Skeletal muscle cell (primary cell): ENCODE measurements around the gene TSFM.
A peak's percentile ranks its signal among the peaks of the same experiment; 100 is the strongest.

Experiments
- DNase-seq: peaks from one replicate; pipeline ENCODE4 v3.0.0-alpha.2; 2010; ENCODE audit warnings: low read depth
- H3K4me3 ChIP-seq: 2 replicates; pipeline ENCODE4 v1.5.1; 2011; ENCODE audit warnings: low read depth, mild to moderate bottlenecking, control low read depth, low read length, moderate library complexity

Gene TSFM

DNA sequence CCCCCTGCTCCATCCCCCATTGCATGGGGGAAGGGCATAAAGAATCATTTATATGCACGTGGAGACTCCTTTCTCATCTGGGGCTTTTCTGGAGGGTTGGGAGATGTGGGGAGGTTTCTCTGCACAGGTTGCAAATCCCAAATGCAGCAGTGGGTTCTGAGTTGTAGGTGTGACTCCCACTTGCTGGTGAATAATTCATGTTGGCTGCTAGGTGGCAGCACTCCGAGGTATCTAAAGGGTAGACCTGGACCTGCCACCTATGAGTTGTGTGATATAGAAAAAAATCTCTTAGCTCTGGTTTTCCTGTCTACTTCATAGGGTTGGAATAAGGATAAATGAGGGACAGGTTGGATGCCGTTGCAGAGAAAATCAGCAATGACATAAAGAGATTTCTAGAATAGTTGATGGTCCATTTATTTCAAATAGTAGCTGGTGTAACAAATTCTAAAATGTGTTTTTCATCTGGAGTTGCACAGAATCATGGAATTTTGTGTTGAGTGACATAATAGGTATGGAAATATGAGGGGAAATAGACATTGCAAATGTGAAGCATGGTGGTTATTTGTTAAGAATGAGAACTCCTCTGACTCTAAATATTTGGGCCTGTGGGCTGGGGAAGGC, 23.1 kb upstream of the TSFM start:
- no peak overlapping the region for H3K4me3 ChIP-seq
- no peak for DNase-seq

DNA sequence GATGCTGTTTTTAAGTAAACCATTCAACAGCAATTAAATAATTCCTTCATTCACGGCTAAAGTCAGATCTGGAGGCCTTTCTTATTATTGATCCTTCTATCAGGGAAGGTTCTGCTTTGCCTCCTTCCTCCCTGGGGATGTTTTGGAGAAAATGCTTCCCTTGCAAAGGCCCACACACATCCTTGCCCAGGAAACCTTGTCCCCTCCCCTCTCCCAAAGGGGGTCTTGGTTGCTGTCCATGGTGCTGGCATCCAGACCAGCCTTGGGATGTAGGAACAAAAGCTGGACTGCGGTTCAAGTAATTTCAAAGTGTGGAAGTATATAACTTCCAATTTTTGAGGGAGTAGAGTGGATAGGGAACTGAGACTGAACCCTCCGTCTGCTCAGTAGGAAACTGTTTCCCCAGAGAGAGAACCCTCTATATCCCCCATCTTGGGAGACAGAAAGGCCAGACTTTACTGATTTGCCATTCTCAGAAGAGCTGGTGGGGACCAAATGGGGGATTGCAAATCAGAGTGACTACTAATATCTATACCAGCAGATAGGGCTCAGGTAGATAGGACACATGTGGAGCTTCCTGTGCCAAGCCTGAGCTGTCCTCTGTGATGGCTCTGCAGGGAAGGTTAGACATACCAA, 22.1 kb upstream of the TSFM start:
- no peak overlapping the region for H3K4me3 ChIP-seq
- DNase-seq: no peak

DNA sequence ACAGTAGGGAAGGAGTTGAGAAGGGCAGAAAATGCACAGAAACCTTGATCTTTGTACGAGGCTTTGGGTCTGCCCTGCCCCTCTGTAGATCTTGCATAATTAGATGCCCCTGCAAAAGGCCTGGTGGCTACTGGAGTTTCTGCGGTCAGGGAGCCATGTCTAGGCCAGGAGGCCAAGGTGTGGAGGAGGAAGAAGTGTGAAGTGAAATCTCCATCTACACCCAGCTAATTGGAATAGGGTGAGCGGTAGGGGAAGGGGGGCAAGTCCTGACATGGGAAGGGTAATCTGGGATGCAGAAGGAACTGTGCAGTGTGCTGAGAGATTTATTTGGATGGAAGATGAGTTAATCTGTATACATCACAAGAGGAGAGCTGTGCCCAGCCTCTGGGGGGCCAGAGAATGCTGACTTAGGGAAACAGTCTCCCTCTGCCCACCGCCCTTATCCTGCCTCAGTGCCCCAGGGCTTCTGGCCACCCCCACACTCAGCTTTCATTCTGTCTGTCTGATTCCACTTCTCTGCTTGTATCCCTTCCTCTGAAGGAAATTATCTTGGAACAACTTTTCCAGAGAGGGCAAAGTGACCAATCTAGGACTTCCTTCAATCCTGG, 21.1 kb upstream of the TSFM start:
- no peak for DNase-seq
- no peak overlapping the region for H3K4me3 ChIP-seq

DNA sequence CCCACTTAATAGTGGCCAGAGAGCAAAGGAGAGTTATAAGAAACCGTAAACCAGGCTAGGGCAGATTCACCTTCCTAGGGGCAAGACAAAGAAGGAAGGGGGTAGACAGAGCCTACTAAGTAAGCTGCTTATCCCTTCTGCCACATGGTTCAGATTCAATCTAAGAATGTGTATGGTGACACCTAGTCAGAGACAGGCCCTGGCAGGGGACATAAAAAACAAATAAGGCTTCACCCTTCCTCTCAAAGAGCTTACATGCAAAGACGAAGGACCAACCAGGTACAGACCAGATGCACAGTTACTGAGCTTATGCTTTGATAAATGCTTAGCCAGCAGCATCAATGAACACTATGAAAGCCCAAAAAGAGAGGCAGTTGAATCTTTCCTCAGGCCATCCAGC, 20.1 kb upstream of the TSFM start:
- DNase-seq: no peak
- H3K4me3 ChIP-seq: no peak overlapping the region

DNA sequence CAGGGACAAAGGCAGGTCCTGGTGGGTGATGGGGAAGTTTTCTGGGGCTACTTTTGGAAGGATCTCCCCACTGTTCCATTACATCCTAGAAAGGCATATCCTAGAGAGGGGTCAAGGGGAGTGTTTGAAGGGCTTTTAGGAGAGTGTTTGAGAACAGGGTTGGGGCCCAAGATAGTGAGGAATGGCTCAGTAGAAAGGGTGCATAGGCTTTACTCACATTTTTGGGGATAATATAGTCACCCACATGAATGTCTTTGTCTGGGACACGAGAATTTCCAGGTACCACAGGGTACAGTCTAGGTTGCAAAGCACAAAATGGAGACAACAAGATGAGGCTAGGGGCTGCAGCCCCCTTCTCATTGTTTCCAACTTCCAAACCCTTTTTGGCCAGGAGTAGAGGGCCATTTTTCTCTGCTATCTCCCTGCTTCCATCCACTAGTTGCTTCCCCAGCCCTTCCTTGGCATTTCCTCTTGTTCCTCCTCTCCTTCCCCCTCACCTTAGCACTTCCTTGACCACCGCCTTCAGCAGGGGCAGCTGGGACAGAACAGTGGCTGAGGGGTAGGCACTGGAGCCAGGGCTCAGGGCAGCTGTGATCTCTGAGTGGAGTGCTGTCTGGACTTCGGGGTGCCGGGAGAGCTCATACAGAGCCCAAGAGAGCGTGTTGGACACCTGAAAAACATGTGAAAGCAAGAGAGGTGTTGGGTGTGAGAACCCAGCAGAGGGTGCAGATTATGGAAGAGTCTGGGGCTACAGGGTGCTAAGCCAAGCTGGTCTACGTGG, 18.5 kb upstream of the TSFM start:
- DNase-seq: no peak
- H3K4me3 ChIP-seq: no peak overlapping the region

DNA sequence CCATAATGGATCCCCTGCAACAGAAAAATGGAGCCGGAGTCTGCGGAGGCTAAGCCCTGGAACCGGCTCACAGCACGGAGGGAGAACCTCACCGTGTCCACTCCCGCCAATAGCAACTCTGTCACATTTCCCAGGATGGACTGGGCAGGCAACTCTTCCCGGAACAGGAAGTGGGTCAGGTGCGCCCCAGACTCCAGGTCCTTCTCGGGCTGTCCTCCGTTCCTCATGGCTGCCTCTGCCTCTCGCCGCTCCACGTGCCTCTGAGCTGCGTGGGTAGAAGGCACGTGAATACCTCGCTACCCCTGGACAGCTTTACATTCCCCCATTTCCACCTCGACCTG, 18.0 kb upstream of the TSFM start:
- no peak overlapping the region for H3K4me3 ChIP-seq
- no peak for DNase-seq

DNA sequence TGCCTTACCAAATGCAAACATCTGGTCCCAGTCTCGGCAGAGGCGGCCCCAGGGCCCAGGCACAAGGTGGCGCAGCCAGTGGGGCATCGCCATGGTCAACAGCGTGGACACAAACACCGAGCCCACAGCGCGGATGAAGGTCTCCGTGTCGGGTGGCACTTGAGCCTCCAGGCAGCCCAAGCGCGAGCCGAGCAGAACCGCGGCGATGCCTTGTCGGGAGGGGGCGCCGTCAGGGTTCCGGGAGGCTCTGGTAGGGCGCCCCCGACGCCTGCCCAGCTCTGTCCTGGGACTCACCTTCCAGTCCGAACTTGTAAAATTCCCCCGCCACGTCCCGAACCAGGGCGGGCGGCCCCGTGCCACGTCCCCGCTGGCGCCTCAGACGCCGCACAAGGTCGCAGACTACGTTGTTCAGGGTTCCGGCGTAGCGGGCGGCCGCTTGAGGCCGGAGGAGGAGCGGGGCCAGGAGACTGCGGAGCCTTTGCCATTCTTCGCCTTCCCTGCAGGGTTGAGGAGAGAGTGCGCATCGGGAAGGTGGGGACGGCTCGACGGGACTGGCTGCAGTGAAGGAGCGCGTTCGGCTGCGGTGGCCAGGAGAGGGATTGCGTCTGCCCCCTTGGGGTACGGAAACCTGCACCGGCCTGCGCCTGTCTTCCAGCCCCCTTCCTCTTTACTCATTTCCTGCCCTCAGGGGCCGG, 17.4 kb upstream of the TSFM start:
- DNase-seq: no peak
- peak overlapping the region; percentile 32 for H3K4me3 ChIP-seq

DNA sequence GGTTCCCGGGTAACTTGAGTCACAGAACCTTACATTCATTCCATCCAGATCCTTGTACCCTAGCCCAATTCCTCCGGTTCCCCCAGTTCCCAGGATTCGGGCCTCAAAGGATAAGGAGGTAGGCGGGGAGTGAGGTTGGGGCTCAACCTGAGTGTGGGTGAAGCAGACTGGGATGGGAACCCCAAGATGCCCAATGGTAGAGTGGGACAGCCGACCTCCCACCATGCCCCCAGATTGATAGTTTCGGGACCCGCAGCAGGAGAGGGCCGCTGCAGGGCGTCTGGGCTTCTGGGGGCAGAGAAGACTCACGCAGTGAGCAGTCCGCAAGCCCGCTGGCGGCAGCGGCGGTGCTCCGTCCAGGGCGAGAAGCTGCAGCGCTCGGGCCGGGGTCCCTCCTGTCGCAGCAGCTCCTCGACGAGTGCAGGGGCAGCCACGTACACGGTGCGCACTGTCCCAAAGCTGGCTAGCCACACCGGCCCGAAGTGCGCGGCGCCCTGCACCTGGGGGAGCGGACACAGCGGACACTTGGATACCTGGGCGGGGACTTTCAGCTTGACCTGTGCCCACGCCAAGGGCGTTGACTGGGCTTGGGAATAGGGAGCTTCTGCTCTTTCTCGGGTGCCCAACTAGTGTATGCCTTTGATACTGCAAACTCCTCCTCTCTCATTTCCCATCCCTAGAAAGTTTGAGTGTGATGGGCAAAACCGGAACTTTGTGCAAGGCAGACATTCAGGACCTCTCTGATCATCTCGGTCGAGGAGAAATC, 16.7 kb upstream of the TSFM start:
- H3K4me3 ChIP-seq: peak overlapping the region; percentile 35
- DNase-seq: no peak

DNA sequence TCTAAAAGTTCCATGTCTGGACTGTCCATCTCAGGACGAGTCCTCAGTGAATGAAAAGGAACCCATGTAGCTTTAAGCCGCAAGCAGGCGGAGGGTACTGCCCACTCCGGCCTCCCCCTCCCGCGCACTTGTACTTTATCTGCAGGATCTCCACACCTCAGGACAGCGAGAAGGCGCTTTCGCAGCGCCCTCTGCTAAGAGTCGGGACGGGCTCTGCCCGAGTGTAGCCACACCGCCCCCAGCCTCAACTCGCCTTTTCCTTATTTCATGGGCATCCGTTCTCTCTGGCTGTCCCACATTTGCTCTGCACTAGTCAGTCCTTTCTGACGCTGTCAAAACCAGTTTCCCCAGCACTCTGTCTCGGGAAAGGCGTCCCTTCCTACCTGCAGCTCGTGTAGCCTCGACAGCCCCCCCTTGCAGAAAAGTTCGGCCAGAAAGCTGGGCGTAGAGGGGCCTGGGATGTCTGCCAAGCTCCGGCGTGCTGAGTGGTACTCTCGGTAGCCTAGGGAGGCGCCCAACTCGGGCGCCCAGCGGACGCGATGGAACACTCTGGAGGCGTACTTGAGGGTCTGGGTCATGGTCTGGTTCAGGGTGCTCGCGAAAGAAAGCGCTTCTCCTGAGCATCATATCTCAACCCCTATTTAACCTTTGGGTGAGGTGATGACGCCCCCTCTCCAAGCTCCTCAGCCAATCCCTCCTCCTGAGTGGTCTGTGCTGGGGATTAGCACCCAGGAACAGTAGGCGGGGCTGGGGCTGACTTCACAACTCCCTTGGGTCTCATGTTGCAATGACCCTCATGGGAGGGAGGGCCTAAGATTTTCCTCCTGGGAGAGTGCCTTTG, 15.9 kb upstream of the TSFM start, which contains the start of gene CYP27B1:
TSS of gene CYP27B1 (minus strand) at position 615 of the 841 bp plus-strand sequence. CDS start at position 578, 37 bp downstream.
- peak within 1 kb of the TSS; percentile 35 for H3K4me3 ChIP-seq
- DNase-seq: no peak

- no peak for DNase-seq
- H3K4me3 ChIP-seq: no peak overlapping the region
Measured at GRCh38 chr12:57767305-57767698, 15.3 kb upstream of the TSFM start.

DNA sequence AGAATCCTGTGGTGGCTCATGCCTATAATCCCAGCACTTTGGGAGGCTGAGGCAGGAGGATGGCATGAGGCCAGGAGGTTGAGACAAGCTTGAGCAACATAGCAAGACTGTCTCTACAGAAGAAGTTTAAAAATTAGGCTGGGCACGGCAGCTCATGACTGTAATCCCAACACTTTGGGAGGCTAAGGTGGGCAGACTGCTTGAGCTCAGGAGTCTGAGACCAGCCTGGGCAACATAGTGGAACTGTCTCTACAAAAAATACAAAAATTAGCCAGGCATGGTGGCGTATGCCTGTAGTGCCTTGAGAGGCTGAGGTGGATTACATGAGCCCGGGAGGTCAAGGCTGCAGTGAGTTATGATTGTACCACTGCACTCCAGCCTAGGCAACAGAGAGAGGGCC, 14.7 kb upstream of the TSFM start:
- H3K4me3 ChIP-seq: no peak overlapping the region
- no peak for DNase-seq

DNA sequence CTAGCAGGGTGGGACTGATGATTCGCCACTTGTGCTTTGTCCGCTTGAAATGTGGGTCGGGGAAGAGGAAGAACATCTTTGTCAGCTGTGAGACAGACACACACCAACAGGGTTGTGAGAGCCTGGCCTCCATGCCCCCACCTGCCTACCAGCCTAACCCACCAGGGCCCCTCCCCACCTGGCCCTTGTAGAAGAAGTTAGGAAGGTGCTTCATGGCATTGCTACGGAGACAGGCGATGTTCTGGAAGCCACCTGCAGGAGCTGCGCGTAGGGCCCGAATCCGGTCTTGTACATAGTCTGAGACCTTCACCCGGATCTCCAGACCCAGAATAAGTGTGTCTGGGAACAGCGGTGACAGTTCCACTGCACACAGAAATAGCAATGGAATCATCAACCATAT, 13.0 kb upstream of the TSFM start:
- H3K4me3 ChIP-seq: no peak overlapping the region

DNA sequence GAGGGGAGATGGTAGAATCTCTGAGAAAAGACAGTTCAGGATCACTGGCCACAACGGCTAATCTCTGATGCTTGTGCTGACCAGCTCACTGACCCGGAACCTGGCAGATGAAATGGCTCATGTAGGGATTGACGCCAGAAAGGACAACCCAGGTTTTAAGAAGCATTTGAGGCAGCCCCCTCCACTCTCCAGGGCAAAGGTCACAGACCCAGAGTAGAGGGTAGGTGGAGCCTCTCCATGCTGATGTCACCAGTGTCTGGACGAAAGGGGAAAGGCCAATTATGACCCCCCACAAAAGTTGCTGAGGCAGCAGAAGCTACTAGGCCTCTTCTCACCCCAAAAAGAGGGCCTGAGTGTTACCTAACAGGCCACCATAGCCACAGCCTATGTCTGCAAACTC, 11.9 kb upstream of the TSFM start:
- no peak overlapping the region for H3K4me3 ChIP-seq
- DNase-seq: no peak

More for the DNA sequence above, 13.0 kb upstream of the TSFM start:
- no peak for DNase-seq

- peak overlapping the region; percentile 92 for H3K4me3 ChIP-seq
- DNase-seq: peak; percentile 70
Measured at GRCh38 chr12:57771236-57771872, 11.2 kb upstream of the TSFM start.

DNA sequence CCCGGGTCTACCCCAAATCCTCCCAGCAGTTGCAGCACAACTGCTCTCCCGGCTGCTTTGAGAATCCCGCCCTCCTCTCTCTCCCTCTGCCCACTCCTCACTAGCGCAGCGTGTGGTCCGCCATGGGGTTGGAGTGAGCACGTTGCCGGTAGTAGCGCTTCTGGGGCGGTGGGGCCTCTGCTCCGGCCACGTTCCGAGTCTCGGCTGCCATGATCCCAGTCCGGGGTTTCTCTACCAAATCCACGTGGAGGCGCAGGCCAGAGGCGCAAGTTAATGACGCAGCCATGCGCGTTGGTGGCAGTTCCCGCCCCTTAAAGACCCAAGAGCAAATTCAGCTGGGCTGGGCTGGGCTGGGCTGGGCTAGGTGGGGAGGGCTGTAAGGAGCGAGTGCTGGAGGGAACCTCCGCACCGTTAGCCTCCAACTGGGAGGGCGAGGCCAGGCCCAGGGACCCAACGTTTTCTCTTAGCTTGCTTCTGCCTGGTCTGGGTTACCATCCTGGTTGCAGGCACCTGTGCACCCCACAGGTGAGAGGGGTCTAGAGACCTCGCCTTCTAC, 10.6 kb upstream of the TSFM start, which contains the start of gene METTL1:
TSS of gene METTL1 (minus strand) at position 233 of the 556 bp plus-strand sequence. CDS start at position 211, 22 bp downstream.
- DNase-seq: peak; percentile 88
- peak within 1 kb of the TSS; percentile 92 for H3K4me3 ChIP-seq

- peak within 1 kb of the TSS; percentile 92 for H3K4me3 ChIP-seq
- DNase-seq: no peak
Measured at GRCh38 chr12:57772429-57773322, 9.9 kb upstream of the TSFM start, which contains the start of gene EEF1AKMT3. Gene EEF1AKMT3, plus strand, starts transcription at chr12:57772614. Its CDS starts 111 bp downstream, at chr12:57772725.
